SJSA1 (cell line): ENCODE measurements around the gene CDCP1. TPM values are rescaled to one million over a fixed set of nuclear protein-coding genes. Genes with fewer than 3 reads are reported as not detected.

Experiments used
- total RNA-seq: library from RNA; depleted of rRNA; stranded (reverse); fragments of >200 nt; shearing (Covaris generic); gene quantifications from 2 replicates; pipeline ENCODE4 v1.2.3, GENCODE V29; 2014; rRNA removed

CDCP1 gene
- total RNA-seq, 1 experiment from 2014 or later = 0.18 TPM

Other genes starting within 250 kb of the CDCP1 start
- 48.8 and 55.3 TPM in 2 replicates for gene ZDHHC3, start 170.2 kb downstream of the CDCP1 start, total RNA-seq
- 52.2 and 92.5 TPM in 2 replicates for gene EXOSC7, start 170.1 kb downstream of the CDCP1 start, total RNA-seq
- 4.4 and 11.6 TPM in 2 replicates for gene CLEC3B, start 120.1 kb downstream of the CDCP1 start, total RNA-seq
- 11.4 and 16.5 TPM in 2 replicates for gene TMEM158, start 79.9 kb upstream of the CDCP1 start, total RNA-seq
- gene LARS2, start 242.2 kb upstream of the CDCP1 start, total RNA-seq = 7.6 and 15.0 TPM in 2 replicates